IPS DF 6.9 (cell line): Measurements from ENCODE around the gene TEX264.

Source experiments
- DNase-seq: peaks from one replicate; pipeline ENCODE4 v3.0.0-alpha.2; 2013; ENCODE audit warnings: low read depth, low spot score
- H3K27ac ChIP-seq: one replicate; pipeline ENCODE4 v1.5.1; 2013; ENCODE audit warnings: low read length, control low read depth
- H3K27me3 ChIP-seq: 2 replicates; pipeline ENCODE4 v1.6.1; 2013; ENCODE audit warnings: mild to moderate bottlenecking, low read length; ENCODE audit not compliant: control insufficient read depth, insufficient read depth
- H3K36me3 ChIP-seq: 2 replicates; pipeline ENCODE4 v1.6.1; 2013; ENCODE audit warnings: low read length; ENCODE audit not compliant: control insufficient read depth, insufficient read depth
- H3K4me1 ChIP-seq: 2 replicates; pipeline ENCODE4 v1.6.1; 2013; ENCODE audit warnings: low read length; ENCODE audit not compliant: control insufficient read depth, insufficient read depth
- H3K4me3 ChIP-seq: 2 replicates; pipeline ENCODE4 v1.5.1; 2013; ENCODE audit warnings: mild to moderate bottlenecking, low read length
- H3K9me3 ChIP-seq: 2 replicates; pipeline ENCODE4 v1.6.1; 2013; ENCODE audit warnings: low read length, inconsistent platforms; ENCODE audit not compliant: control insufficient read depth, insufficient read depth
- WGBS: extraction: QIAGEN DNeasy Blood & Tissue Kit; methylation state at CpG from one replicate; pipeline ENCODE4 v1.1.7; 2013; ENCODE audit warnings: mixed read lengths, missing lambda C conversion rate; ENCODE audit not compliant: insufficient read length, insufficient coverage; 5-methylcytosine and 5-hydroxymethylcytosine counted together

Gene TEX264

DNA sequence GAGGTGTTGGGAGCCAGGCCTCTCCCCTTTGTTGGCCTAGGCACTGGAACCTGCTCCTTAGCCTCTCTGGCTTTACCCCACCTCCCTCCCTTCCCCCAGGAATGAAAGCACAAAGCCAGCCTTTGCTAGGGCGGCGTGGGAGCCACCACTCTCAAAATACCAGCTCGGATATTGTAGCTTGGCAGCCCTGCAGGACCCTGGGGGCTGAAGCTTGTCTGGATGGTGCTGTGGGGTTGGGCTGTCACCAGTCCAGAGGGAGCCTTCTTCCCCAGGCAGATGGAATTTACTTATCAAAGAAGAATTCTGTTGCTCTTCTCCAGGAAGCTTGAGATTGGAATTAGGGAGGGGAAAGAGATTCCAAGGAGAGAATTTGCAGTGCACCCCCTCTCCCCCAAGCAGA is 20.9 kb downstream of the TEX264 start:
- DNase-seq = no peak
- H3K27ac ChIP-seq = no peak overlapping the region
- H3K4me3 ChIP-seq = no peak overlapping the region
- H3K36me3 ChIP-seq = no peaks in the 10 kb centered on the region
- H3K27me3 ChIP-seq = no peaks in the 10 kb centered on the region
- no CpG with 5 or more reads among the region's 3 CpGs for WGBS
- H3K9me3 ChIP-seq = no peaks in the 10 kb centered on the region
- H3K4me1 ChIP-seq = peaks cover 3% of the 10 kb centered on the region; the same call in 1 of the 2 replicates

- WGBS = no CpG with 5 or more reads among the region's 8 CpGs
- Histone ChIP-seq H3K9me3 (no peaks in the 10 kb centered on the region), H3K27me3 (no peaks in the 10 kb centered on the region), H3K4me3 (no peak overlapping the region), H3K27ac (no peak overlapping the region), H3K36me3 (no peaks in the 10 kb centered on the region), H3K4me1 (peaks cover 3% of the 10 kb centered on the region; the same call in 1 of the 2 replicates)
- DNase-seq = no peak
Measured at GRCh38 chr3:51692980-51693395, 21.9 kb downstream of the TEX264 start.

- no peaks in the 10 kb centered on the region for H3K36me3 ChIP-seq
- H3K4me1 ChIP-seq = no peaks in the 10 kb centered on the region
- no peaks in the 10 kb centered on the region for H3K9me3 ChIP-seq
- H3K27me3 ChIP-seq = no peaks in the 10 kb centered on the region
- no CpG with 5 or more reads among the region's 10 CpGs for WGBS
- no peak overlapping the region for H3K27ac ChIP-seq
- no peak for DNase-seq
- H3K4me3 ChIP-seq = no peak overlapping the region; the same call in 1 of the 2 replicates
Measured at GRCh38 chr3:51696954-51697353, 25.9 kb downstream of the TEX264 start.

DNA sequence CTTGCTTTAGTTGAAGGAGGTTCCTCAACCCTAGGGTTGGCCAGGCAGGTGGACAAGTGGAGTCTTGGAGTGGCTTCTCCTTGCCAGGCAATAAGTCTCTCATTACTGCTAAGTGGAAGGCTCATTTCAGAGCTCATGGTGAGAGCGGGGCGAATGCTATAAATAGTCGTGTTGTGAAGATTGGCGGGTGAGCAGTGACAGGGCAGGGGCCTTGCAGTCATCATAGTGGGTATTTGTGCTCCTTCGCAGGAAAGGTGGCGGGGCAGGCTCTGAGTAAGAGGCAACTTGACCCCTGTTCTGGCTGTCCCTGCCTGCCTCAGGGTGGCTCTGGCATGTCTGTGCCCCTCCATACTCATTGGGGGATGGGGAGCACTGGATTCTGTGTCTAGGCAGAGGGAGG is 27.2 kb downstream of the TEX264 start:
- Histone ChIP-seq H3K9me3 (no peaks in the 10 kb centered on the region), H3K36me3 (no peaks in the 10 kb centered on the region), H3K27ac (no peak overlapping the region), H3K4me3 (no peak overlapping the region), H3K27me3 (no peaks in the 10 kb centered on the region), H3K4me1 (no peaks in the 10 kb centered on the region; the same call in none of the 2 replicates)
- WGBS = no CpG with 5 or more reads among the region's 6 CpGs
- DNase-seq = no peak

DNA sequence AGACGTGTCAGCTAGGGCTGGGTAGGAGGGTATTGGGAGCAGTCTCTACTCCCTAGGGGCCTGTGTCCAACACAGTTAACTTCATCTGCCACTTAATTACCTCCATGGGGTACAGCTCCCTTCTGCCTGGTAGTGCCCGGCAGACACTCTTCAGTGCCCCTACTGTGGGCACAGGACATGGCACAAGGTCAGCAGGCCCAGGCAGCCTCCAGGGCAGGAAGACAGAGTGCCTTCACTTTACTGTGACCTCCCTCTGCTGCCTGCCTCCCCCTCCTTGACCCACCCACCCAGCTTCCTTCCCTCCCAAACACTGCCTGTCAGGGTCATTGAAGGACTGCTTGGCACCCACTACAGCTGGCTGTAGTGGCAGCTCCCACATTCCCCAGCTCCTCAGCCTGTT is 29.4 kb downstream of the TEX264 start:
- H3K4me1 ChIP-seq = peaks cover 4% of the 10 kb centered on the region
- WGBS = no CpG with 5 or more reads among the region's 2 CpGs
- no peak for DNase-seq
- no peaks in the 10 kb centered on the region for H3K36me3 ChIP-seq
- H3K9me3 ChIP-seq = no peaks in the 10 kb centered on the region
- no peak overlapping the region for H3K27ac ChIP-seq
- no peaks in the 10 kb centered on the region for H3K27me3 ChIP-seq
- H3K4me3 ChIP-seq = no peak overlapping the region

- no peaks in the 10 kb centered on the region for H3K36me3 ChIP-seq
- no peak overlapping the region for H3K4me3 ChIP-seq
- H3K9me3 ChIP-seq = no peaks in the 10 kb centered on the region
- H3K27me3 ChIP-seq = no peaks in the 10 kb centered on the region; the same call in 1 of the 2 replicates
- peaks cover 4% of the 10 kb centered on the region for H3K4me1 ChIP-seq
- no peak overlapping the region for H3K27ac ChIP-seq
- no peak for DNase-seq
- no CpG with 5 or more reads among the region's 2 CpGs for WGBS
Measured at GRCh38 chr3:51702156-51702555, 31.1 kb downstream of the TEX264 start.

DNA sequence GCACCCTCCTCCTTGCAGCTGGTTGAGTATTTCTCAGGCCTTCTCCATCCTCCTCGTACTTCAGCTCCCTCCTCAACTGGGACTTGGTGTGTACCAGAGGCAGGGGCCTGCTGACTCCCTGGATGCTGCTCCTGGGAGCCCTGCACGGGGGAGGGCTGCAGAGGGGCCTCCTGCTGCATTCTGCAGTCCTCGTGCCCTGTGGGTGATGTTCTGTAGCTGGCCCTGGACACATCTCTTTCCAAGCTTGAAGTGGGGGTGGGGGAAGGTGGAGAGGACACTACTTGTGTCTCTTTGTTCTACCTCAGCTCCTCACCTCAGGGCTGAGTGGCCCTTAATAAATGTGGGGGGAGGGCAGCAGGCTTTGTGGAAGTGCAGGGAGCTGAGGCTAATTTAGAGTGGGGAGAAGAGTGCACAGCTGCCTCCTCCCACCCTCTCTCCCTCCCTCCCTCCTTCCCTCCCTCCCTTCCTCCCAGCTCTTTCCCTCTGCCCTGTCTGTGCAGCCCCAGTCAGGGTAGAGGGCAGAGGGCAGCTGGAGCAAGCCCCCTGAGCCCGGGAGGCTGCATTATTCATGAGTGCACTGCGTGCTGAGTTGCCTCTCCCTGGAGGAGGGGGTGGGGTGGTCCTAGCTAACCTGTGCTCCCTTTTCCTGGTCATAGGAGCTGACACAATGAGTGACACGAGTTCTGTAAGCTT is 32.2 kb downstream of the TEX264 start:
- H3K4me3 ChIP-seq = no peak overlapping the region
- no peak for DNase-seq
- H3K4me1 ChIP-seq = peaks cover 4% of the 10 kb centered on the region
- peaks cover 11% of the 10 kb centered on the region for H3K27me3 ChIP-seq
- no peaks in the 10 kb centered on the region for H3K36me3 ChIP-seq
- no peaks in the 10 kb centered on the region for H3K9me3 ChIP-seq
- WGBS = no CpG with 5 or more reads among the region's 6 CpGs
- H3K27ac ChIP-seq = no peak overlapping the region

- Histone ChIP-seq H3K4me1 (peaks cover 4% of the 10 kb centered on the region), H3K27ac (no peak overlapping the region), H3K4me3 (no peak overlapping the region), H3K27me3 (peaks cover 13% of the 10 kb centered on the region), H3K9me3 (no peaks in the 10 kb centered on the region), H3K36me3 (no peaks in the 10 kb centered on the region)
- no peak for DNase-seq
- no CpG with 5 or more reads among the region's 12 CpGs for whole genome bisulfite sequencing
Measured at GRCh38 chr3:51703761-51704510, 32.9 kb downstream of the TEX264 start.

DNA sequence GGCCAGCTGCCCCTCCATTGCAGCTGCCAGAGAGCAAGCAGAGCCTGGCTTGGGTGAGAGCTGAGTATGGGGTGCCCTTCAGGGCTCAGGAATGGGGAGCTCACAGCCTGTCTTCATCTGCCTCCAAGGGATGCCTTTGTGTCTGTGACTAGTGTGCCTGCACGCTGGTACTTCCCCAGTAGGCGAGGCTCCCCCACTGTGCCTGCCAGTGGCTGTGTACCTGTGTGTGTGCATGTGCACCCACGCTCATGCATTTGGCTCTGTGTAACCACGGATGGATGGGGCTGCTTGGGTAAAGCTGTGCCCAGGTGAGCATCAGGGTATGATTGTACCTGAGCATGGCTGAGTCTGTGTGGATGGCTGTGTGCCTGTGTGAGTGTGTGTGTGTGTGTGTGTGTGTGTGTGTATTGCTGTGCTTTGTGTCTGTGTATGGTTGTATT is 33.5 kb downstream of the TEX264 start:
- Histone ChIP-seq H3K36me3 (no peaks in the 10 kb centered on the region), H3K27me3 (peaks cover 13% of the 10 kb centered on the region), H3K9me3 (no peaks in the 10 kb centered on the region), H3K4me3 (no peak overlapping the region), H3K27ac (no peak overlapping the region), H3K4me1 (peaks cover 4% of the 10 kb centered on the region)
- DNase-seq = no peak
- WGBS = no CpG with 5 or more reads among the region's 4 CpGs

GRCh38 chr3:51705276-51706020 is 34.4 kb downstream of the TEX264 start:
- WGBS = no CpG with 5 or more reads among the region's 8 CpGs
- no peaks in the 10 kb centered on the region for H3K9me3 ChIP-seq
- no peak for DNase-seq
- no peak overlapping the region for H3K27ac ChIP-seq
- peaks cover 4% of the 10 kb centered on the region for H3K4me1 ChIP-seq
- H3K4me3 ChIP-seq = no peak overlapping the region
- H3K36me3 ChIP-seq = no peaks in the 10 kb centered on the region
- H3K27me3 ChIP-seq = peaks cover 13% of the 10 kb centered on the region
